AG09309 (cell line): ENCODE results near the gene KIF5A.

Source experiments
- DNase-seq: peaks from one replicate; pipeline ENCODE4 v3.0.0-alpha.2; 2010; ENCODE audit warnings: low read depth
- H3K4me3 ChIP-seq: 2 replicates; pipeline ENCODE4 v1.5.1; 2011; ENCODE audit warnings: mild to moderate bottlenecking, low read depth, low read length, moderate library complexity; ENCODE audit not compliant: control insufficient read depth
- TF ChIP-seq, protein P1 (sequence below): IDR thresholded peaks from 2 replicates; pipeline ENCODE4 v1.5.1; 2011; ENCODE audit warnings: mild to moderate bottlenecking, low read depth, low read length, inconsistent platforms; ENCODE audit not compliant: insufficient read depth, control insufficient read depth; ENCODE audit errors: missing control alignments

KIF5A gene

DNA sequence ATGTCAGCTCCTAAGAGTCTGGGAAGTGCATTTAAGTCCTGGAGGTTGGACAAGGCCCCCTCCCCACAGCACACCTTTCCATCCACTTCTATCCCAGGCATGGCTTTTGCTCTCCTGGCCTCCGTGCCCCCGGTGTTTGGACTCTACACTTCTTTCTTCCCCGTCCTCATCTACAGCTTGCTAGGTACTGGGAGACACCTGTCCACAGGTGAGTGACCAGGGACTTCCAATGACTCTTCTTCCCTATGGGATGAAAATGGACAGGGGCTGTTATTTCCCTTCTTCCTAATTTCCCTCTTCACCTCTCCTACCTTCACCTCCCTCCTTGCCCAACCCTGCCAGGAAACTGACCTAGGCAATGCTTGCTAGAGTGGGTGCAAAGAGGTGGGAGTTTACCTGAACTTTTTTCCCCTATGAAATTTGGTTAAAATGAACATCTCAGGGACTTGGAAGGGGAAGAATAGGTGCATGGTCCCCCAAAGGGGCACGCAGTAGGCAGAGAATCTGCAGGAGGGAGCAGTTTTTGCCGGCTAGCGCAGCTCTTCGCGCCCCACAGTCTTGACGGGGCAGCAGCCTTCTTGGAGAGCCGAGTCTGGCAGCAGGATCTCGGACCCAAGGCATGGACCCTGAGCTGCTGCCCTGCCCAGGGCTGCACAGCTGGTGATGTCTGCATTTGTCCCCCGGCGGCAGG, 70.5 kb downstream of the KIF5A start:
- TF ChIP-seq, protein P1, sequence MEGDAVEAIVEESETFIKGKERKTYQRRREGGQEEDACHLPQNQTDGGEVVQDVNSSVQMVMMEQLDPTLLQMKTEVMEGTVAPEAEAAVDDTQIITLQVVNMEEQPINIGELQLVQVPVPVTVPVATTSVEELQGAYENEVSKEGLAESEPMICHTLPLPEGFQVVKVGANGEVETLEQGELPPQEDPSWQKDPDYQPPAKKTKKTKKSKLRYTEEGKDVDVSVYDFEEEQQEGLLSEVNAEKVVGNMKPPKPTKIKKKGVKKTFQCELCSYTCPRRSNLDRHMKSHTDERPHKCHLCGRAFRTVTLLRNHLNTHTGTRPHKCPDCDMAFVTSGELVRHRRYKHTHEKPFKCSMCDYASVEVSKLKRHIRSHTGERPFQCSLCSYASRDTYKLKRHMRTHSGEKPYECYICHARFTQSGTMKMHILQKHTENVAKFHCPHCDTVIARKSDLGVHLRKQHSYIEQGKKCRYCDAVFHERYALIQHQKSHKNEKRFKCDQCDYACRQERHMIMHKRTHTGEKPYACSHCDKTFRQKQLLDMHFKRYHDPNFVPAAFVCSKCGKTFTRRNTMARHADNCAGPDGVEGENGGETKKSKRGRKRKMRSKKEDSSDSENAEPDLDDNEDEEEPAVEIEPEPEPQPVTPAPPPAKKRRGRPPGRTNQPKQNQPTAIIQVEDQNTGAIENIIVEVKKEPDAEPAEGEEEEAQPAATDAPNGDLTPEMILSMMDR, result no peak
- H3K4me3 ChIP-seq, result no peak overlapping the region
- no peak for DNase-seq

DNA sequence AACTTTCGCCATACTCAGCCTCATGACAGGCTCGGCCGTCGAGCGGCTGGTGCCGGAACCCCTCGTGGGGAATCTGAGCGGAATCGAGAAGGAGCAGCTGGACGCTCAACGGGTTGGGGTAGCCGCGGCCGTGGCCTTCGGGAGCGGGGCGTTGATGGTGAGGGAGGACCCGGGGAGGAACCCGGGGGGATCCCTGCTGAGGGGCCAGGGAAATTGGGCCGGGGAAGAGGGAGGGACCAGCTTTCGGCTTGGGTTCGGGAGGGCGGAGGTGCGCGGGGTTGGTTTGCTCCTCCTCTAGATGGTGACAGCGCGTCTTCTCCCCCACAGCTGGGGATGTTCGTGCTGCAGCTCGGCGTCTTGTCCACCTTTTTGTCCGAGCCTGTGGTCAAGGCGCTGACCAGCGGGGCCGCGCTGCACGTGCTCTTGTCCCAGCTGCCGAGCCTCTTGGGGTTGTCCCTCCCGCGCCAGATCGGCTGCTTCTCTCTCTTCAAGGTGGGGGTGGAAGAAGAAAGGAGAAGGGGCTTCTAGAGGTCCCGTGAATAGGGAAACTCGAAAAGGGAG, 71.2 kb downstream of the KIF5A start:
- peak overlapping the region; percentile 43 for H3K4me3 ChIP-seq
- TF ChIP-seq, protein P1, result no peak

DNA sequence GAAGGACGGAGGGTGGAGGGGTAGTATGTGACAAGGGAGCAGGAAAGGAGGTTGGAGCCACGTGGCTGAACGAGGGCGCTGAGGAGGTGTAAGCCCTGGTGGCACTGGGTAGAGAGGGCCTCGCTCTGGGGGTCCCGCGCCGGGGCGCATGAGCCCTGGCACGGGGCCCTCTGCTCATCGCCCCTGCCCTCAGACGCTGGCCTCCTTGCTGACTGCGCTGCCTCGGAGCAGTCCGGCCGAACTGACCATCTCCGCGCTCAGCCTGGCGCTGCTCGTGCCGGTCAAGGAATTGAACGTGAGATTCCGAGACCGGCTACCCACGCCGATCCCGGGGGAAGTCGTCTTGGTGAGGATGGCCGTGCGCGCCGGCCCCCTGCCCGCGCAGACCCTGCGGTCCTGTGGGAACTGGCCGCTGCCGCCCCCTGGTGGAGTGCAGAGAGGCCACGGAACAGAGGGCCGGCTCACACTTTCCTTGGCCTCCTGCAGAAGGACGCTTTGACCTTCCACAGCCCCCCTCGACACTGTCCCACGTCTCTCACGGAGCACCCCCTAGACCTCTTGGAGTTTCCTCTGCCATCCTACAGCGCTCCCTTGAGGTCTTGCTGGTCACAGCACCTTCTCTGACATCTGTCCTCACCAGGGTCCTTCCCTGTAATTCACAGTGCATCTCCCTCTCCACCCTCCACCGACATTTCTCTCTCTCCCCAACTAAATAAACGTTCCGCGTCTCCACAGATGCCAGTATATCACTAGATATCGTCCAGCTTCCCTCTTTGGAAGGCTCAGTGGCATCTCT, 71.9 kb downstream of the KIF5A start:
- peak overlapping the region; percentile 43 for H3K4me3 ChIP-seq
- TF ChIP-seq, protein P1, result peak; percentile 97
- DNase-seq, result no peak

More for the DNA sequence above, 71.2 kb downstream of the KIF5A start:
- DNase-seq, result no peak

DNA sequence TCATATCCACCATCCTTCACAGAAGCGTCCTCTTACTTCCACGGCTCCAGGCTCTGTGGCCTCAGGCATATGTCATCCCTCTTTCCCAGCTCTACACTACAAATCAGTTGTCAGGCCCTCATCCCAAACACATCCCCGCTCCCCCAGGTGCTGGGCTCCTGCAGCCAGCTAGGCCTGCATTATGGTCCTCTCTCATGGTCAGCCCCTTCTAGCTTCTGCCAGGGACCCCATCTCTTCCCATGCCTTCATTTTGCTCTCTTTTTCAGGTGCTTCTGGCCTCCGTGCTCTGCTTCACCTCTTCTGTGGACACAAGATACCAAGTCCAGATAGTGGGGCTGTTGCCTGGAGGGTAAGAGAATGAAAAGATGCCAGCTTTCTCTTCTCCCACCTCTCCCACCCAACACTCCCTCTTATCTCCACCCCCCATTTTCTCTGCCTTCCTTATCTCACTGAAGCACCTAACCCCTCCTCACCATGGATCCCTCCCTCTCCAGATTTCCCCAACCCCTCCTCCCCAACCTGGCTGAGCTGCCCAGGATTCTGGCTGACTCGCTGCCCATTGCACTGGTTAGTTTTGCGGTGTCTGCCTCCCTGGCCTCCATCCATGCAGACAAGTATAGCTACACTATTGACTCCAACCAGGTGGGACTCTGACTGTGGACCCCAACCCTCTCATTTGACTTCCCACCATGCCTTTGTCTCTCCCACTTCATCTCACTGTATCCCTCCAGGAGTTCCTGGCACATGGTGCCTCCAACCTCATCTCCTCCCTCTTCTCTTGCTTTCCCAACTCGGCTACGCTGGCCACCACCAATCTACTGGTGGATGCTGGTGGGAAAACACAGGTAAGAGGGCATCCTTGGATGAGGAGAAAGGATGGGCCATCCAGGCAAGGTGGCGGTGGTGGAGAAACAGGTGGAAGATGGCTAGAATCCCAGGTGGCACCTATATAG, 72.7 kb downstream of the KIF5A start:
- TF ChIP-seq, protein P1, result no peak
- no peak for DNase-seq
- no peak overlapping the region for H3K4me3 ChIP-seq

DNA sequence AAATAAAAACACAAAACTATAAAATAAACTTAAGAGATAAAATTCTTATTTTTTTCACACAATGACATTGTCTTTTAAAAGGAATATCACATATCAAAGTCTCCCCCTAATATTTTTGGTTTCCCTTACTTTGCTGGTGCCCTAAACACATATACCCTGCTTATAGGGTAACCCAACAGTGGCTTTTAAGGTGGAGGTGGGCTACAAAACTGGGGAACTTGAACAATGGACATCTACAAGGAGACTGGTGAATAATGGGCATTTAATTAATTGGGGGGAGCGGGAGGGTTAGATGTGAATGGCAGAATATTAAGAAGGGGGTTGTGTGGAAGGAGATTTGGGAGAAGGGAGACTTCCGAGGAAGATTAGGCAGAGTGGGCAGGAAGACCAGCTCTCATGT, 73.5 kb downstream of the KIF5A start:
- H3K4me3 ChIP-seq, result no peak overlapping the region
- TF ChIP-seq, protein P1, result no peak
- no peak for DNase-seq

- no peak overlapping the region for H3K4me3 ChIP-seq
- no peak for DNase-seq
- TF ChIP-seq, protein P1, result no peak
These were observed 74.1 kb downstream of the KIF5A start for GRCh38 chr12:57623811-57624390.
